ENCODE measurements around the gene GUCD1. TPM values are rescaled to one million over a fixed set of nuclear protein-coding genes. Genes with fewer than 3 reads are reported as not detected.
A peak's percentile ranks its signal among the peaks of the same experiment; 100 is the strongest.

Gene GUCD1
- total and polyA plus RNA-seq, 2 of the 13 experiments (the other 11 are each of a cell fraction or from before 2014, with no cell fraction given) = 128 to 245 TPM

GRCh38 chr22:24514241-24515026 lies 40.5 kb downstream of the GUCD1 start (continued):
- peak; percentile 84; the same call in 1 of the 2 replicates for TF ChIP-seq ZNF503 (CRISPR knock-in tag; IDR thresholded peaks at IDR 0.05)
- TF ChIP-seq RAD21 (CRISPR knock-in tag; IDR thresholded peaks at IDR 0.05) = no peak
- 0 out of 2 replicates have a peak, but pooled peaks have one; percentile 47 for TF ChIP-seq ZNF777 (CRISPR knock-in tag; IDR thresholded peaks at IDR 0.05)
- TF ChIP-seq SIX4 (CRISPR knock-in tag; IDR thresholded peaks at IDR 0.05) = peak; percentile 79; the same call in 1 of the 2 replicates
- TF ChIP-seq, protein P1, sequence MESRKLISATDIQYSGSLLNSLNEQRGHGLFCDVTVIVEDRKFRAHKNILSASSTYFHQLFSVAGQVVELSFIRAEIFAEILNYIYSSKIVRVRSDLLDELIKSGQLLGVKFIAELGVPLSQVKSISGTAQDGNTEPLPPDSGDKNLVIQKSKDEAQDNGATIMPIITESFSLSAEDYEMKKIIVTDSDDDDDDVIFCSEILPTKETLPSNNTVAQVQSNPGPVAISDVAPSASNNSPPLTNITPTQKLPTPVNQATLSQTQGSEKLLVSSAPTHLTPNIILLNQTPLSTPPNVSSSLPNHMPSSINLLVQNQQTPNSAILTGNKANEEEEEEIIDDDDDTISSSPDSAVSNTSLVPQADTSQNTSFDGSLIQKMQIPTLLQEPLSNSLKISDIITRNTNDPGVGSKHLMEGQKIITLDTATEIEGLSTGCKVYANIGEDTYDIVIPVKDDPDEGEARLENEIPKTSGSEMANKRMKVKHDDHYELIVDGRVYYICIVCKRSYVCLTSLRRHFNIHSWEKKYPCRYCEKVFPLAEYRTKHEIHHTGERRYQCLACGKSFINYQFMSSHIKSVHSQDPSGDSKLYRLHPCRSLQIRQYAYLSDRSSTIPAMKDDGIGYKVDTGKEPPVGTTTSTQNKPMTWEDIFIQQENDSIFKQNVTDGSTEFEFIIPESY (CRISPR knock-in tag; IDR thresholded peaks at IDR 0.05) = peak; percentile 88
- TF ChIP-seq, protein P2, sequence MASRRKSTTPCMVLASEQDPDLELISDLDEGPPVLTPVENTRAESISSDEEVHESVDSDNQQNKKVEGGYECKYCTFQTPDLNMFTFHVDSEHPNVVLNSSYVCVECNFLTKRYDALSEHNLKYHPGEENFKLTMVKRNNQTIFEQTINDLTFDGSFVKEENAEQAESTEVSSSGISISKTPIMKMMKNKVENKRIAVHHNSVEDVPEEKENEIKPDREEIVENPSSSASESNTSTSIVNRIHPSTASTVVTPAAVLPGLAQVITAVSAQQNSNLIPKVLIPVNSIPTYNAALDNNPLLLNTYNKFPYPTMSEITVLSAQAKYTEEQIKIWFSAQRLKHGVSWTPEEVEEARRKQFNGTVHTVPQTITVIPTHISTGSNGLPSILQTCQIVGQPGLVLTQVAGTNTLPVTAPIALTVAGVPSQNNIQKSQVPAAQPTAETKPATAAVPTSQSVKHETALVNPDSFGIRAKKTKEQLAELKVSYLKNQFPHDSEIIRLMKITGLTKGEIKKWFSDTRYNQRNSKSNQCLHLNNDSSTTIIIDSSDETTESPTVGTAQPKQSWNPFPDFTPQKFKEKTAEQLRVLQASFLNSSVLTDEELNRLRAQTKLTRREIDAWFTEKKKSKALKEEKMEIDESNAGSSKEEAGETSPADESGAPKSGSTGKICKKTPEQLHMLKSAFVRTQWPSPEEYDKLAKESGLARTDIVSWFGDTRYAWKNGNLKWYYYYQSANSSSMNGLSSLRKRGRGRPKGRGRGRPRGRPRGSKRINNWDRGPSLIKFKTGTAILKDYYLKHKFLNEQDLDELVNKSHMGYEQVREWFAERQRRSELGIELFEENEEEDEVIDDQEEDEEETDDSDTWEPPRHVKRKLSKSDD (CRISPR knock-in tag; IDR thresholded peaks at IDR 0.05; ENCODE audit: low read depth) = peak; percentile 63; the same call in 1 of the 2 replicates
- TF ChIP-seq, protein P3, sequence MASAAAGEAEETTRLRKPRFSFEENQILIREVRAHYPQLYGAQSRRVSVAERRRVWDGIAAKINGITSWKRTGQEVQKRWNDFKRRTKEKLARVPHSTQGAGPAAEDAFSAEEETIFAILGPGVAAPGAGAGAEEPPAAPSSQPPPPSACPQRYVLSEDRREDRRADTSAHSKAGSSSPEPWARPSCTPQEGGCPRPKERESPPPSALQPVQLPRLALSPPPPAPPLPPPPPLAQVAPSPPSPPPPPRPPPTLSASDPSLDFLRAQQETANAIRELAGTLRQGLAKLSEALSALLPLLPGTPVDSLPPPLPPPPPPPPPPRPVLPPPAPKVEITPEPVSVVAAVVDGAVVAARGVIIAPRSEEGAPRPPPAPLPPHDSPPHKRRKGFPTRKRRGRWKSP (CRISPR knock-in tag; IDR thresholded peaks at IDR 0.05) = peak; percentile 91
- TF ChIP-seq RBFOX2 (IDR thresholded peaks at IDR 0.05; ENCODE audit: low read depth, low read length) = no peak
- TF ChIP-seq HCFC1 (IDR thresholded peaks at IDR 0.05; ENCODE audit: low read depth, low read length) = no peak
- TF ChIP-seq, protein P4, sequence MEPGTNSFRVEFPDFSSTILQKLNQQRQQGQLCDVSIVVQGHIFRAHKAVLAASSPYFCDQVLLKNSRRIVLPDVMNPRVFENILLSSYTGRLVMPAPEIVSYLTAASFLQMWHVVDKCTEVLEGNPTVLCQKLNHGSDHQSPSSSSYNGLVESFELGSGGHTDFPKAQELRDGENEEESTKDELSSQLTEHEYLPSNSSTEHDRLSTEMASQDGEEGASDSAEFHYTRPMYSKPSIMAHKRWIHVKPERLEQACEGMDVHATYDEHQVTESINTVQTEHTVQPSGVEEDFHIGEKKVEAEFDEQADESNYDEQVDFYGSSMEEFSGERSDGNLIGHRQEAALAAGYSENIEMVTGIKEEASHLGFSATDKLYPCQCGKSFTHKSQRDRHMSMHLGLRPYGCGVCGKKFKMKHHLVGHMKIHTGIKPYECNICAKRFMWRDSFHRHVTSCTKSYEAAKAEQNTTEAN (CRISPR knock-in tag; conservative IDR thresholded peaks at IDR 0.05) = peak; percentile 96
- peak; percentile 93 for TF ChIP-seq PPARG (CRISPR knock-in tag; conservative IDR thresholded peaks at IDR 0.05)
- peak; percentile 97 for TF ChIP-seq MEIS2 (CRISPR knock-in tag; IDR thresholded peaks at IDR 0.05)
- peak; percentile 96; the same call in 1 of the 2 replicates for TF ChIP-seq LBX2 (CRISPR knock-in tag; IDR thresholded peaks at IDR 0.05; ENCODE audit: borderline replicate concordance)
- peak; percentile 98 for TF ChIP-seq ZSCAN31 (CRISPR knock-in tag; IDR thresholded peaks at IDR 0.05; ENCODE audit: low read depth)
- no peak; the same call in 1 of the 2 replicates for TF ChIP-seq ZNF460 (CRISPR knock-in tag; IDR thresholded peaks at IDR 0.05; ENCODE audit: borderline replicate concordance)
- TF ChIP-seq MLLT10 (CRISPR knock-in tag; IDR thresholded peaks at IDR 0.05) = no peak
- TF ChIP-seq RXRB (CRISPR knock-in tag; IDR thresholded peaks at IDR 0.05; ENCODE audit: borderline replicate concordance) = peak; percentile 95
- TF ChIP-seq KDM1A (CRISPR knock-in tag; IDR thresholded peaks at IDR 0.05) = peak; percentile 85; the same call in 1 of the 2 replicates
- peak; percentile 98 for TF ChIP-seq GATAD2A (CRISPR knock-in tag; IDR thresholded peaks at IDR 0.05)
- TF ChIP-seq U2AF1 (optimal IDR thresholded peaks at IDR 0.05; ENCODE audit: low read depth, low read length) = no peak
